BJ (cell line): Measurements from ENCODE around the gene PIK3R1. TPM values are rescaled to one million over a fixed set of nuclear protein-coding genes. Genes with fewer than 3 reads are reported as not detected.

Source experiments
- CTCF ChIA-PET: fragments of 350-600 bp; formaldehyde crosslinking; extraction: SDS; loops from one replicate; lab custom pipeline; 2021; ENCODE audit warnings: antibody characterized with exemption, inconsistent platforms; lab: Yijun Ruan, JAX
- POLR2A ChIA-PET: fragments of 300-600 bp; sonication (Branson Sonifier 250); formaldehyde crosslinking; extraction: SDS; loops from one replicate; lab custom pipeline; 2021; ENCODE audit warnings: antibody characterized with exemption; lab: Charles Lee
- DNase-seq: peaks from one replicate; pipeline ENCODE4 v3.0.0-alpha.2; 2011; ENCODE audit warnings: low read depth
- H3K27me3 ChIP-seq: 2 replicates; pipeline ENCODE4 v1.6.0; 2011; ENCODE audit warnings: low read length; ENCODE audit not compliant: control insufficient read depth, insufficient read depth
- H3K36me3 ChIP-seq: 2 replicates; pipeline ENCODE4 v1.5.1; 2011; ENCODE audit warnings: low read length; ENCODE audit not compliant: control insufficient read depth, insufficient read depth
- H3K4me3 ChIP-seq: 2 replicates; pipeline ENCODE4 v1.5.1; 2011; ENCODE audit warnings: low read depth, mild to moderate bottlenecking, control low read depth, low read length
- CTCF ChIP-seq: IDR thresholded peaks from 2 replicates; pipeline ENCODE4 v1.5.1; 2011; ENCODE audit warnings: low read depth, mild to moderate bottlenecking, control low read depth, inconsistent platforms, low read length, moderate library complexity; ENCODE audit not compliant: insufficient read depth
- polyA plus RNA-seq: library from polyadenylated mRNA; depleted of rRNA; stranded (reverse); fragments of >200 nt; gene quantifications from 2 replicates; pipeline ENCODE4 v1.2.3, GENCODE V29; 2011

Gene PIK3R1
- polyA plus RNA-seq, 1 experiment: 11.8 TPM

- peaks cover 3% of the 10 kb centered on the region for H3K36me3 ChIP-seq
- POLR2A ChIA-PET: no interaction called here
- H3K4me3 ChIP-seq: no peak overlapping the region
- no peak for TF ChIP-seq CTCF
- CTCF ChIA-PET: interaction anchor here (0.7 kb wide), 1 partner anchor 14 kb away, joined by 4 read pairs; no protein-coding TSS in a partner anchor
- no peak for DNase-seq
- H3K27me3 ChIP-seq: no peaks in the 10 kb centered on the region
Observed at GRCh38 chr5:68221488-68221887, 5.9 kb downstream of the PIK3R1 start.

GRCh38 chr5:68222310-68222709, 6.8 kb downstream of the PIK3R1 start:
- TF ChIP-seq CTCF: no peak
- no peak overlapping the region for H3K4me3 ChIP-seq
- H3K27me3 ChIP-seq: no peaks in the 10 kb centered on the region
- ChIA-PET CTCF (no interaction called here), POLR2A (no interaction called here)
- no peak for DNase-seq
- peaks cover 4% of the 10 kb centered on the region for H3K36me3 ChIP-seq

- ChIA-PET POLR2A (no interaction called here), CTCF (no interaction called here)
- DNase-seq: no peak
- no peak overlapping the region for H3K4me3 ChIP-seq
- no peaks in the 10 kb centered on the region for H3K27me3 ChIP-seq
- TF ChIP-seq CTCF: no peak
- peaks cover 7% of the 10 kb centered on the region for H3K36me3 ChIP-seq
Observed at GRCh38 chr5:68222824-68223354, 7.3 kb downstream of the PIK3R1 start.

- no peak overlapping the region for H3K4me3 ChIP-seq
- POLR2A ChIA-PET: no interaction called here
- H3K27me3 ChIP-seq: no peaks in the 10 kb centered on the region
- TF ChIP-seq CTCF: no peak
- no peak for DNase-seq
- CTCF ChIA-PET: interaction anchor here (2.2 kb wide), 1 partner anchor 8 kb away, joined by 9 read pairs; the partner anchor contains the start of gene PIK3R1
- H3K36me3 ChIP-seq: peaks cover 7% of the 10 kb centered on the region
Observed at GRCh38 chr5:68223904-68224303, 8.3 kb downstream of the PIK3R1 start.

GRCh38 chr5:68224509-68225187, 9.1 kb downstream of the PIK3R1 start:
- Histone ChIP-seq H3K4me3 (no peak overlapping the region), H3K36me3 (peaks cover 7% of the 10 kb centered on the region), H3K27me3 (no peaks in the 10 kb centered on the region)
- ChIA-PET CTCF (interaction anchor here (2.2 kb wide), 1 partner anchor 9 kb away, joined by 9 read pairs; the partner anchor contains the start of gene PIK3R1), POLR2A (interaction anchor here (0.5 to 0.7 kb wide), 2 partner anchors 31 to 743 kb away, joined by 3 to 6 read pairs; no protein-coding TSS in a partner anchor)
- no peak for TF ChIP-seq CTCF
- DNase-seq: peak; percentile 31
